ENCODE results near the gene CLTB.

Gene CLTB, protein sequence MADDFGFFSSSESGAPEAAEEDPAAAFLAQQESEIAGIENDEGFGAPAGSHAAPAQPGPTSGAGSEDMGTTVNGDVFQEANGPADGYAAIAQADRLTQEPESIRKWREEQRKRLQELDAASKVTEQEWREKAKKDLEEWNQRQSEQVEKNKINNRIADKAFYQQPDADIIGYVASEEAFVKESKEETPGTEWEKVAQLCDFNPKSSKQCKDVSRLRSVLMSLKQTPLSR

DNA sequence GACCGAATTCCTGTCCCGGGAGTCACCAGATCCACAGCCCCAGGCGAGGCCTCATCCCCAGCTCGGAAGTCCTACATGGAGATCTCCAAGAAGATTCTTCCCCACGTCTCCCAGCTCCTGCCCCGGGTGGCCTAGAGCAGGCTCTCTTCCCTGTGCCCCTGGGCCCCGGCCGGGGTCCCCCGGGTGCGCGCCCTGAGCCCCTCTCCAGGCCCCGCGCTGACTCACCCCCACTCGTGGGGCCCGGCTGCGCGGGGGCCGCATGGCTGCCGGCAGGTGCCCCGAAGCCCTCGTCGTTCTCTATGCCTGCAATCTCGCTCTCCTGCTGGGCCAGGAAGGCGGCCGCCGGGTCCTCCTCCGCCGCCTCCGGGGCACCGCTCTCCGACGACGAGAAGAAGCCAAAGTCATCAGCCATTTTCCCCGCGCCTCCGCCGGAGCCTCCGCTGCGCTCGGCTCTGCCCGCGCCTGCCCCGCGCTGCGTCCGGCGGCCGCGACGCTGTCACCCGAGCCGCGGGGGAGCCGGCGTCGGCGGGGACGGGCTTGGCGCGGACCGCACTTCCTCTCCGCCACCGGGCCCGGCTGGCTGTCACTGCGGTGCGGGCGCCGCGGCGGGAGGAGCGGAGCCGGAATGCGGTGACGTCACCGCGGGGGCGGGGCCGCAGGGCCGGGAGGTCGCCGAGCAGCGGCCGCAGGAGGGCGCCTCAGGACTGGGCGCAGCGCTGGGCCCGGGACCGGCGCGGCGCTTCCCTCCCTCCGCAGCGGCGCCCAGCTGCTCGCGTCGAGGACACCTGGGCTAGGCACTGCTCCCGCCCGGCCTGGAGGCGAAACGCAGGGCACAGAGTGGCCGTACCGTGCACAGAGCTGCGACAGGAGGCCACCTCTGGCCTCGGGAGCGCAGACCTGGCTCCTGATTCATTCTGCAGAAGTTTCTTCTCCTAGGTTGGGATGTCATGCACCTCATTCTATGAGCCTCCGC lies at the start of gene CLTB:
TSS of gene CLTB (minus strand) at position 588 of the 973 bp plus-strand sequence. CDS start at position 412, 176 bp downstream.
- Histone ChIP-seq H3K36me3 (ENCODE audit: insufficient read depth, low read length) (no peaks in the 10 kb centered on the region), H3K4me3 (ENCODE audit: low read depth, low read length) (peak within 1 kb of the TSS; percentile 98), H3K27me3 (ENCODE audit: insufficient read depth, low read length) (no peaks in the 10 kb centered on the region; the same call in 1 of the 2 replicates), H2AFZ (ENCODE audit: low read length, unreplicated experiment) (peak within 1 kb of the TSS; percentile 98), H3K27ac (ENCODE audit: low read depth, low read length) (peak within 1 kb of the TSS; percentile 38), H3K79me2 (ENCODE audit: control insufficient read depth, insufficient read depth, low read length, unreplicated experiment) (peaks cover 26% of the 10 kb centered on the region), H3K4me1 (ENCODE audit: control insufficient read depth, insufficient read depth, low read length, unreplicated experiment) (peaks cover 32% of the 10 kb centered on the region)

DNA sequence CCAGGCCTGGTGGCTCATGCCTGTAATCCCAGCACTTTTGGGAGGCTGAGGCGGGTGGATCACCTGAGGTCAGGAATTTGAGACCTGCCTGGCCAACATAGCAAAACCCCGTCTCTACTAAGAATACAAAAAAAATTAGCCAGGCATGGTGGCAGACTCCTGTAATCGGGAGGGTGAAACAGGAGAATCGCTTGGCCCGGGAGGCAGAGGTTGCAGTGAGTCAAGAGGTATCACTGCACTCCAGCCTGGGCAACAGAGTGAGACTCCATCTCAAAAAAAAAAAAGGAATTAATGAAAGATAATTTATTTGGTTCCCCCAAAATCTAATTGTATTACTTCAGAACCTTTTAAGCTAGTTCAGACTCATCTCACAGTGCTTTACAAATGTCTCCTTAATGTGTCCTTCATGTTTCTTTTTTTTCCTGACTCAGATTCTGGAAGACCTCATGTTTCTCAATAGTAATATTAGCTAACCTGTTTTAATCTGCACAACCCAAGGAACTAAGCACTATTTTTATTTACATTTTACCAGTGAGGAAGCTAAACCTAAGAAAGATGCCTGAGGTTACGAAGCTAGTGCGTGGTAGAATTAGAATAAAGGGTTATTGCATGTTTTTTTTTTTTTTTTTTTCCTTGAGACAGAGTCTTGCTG lies 46.9 kb upstream of the CLTB start:
- no peak overlapping the region for H3K27ac ChIP-seq (ENCODE audit: low read depth, low read length)
- H3K36me3 ChIP-seq (ENCODE audit: insufficient read depth, low read length) = no peaks in the 10 kb centered on the region
- H3K79me2 ChIP-seq (ENCODE audit: control insufficient read depth, insufficient read depth, low read length, unreplicated experiment) = peaks cover 90% of the 10 kb centered on the region
- no peak overlapping the region for H2AFZ ChIP-seq (ENCODE audit: low read length, unreplicated experiment)
- H3K27me3 ChIP-seq (ENCODE audit: insufficient read depth, low read length) = no peaks in the 10 kb centered on the region
- no peak overlapping the region for H3K4me3 ChIP-seq (ENCODE audit: low read depth, low read length)
- peaks cover 21% of the 10 kb centered on the region for H3K4me1 ChIP-seq (ENCODE audit: control insufficient read depth, insufficient read depth, low read length, unreplicated experiment)

DNA sequence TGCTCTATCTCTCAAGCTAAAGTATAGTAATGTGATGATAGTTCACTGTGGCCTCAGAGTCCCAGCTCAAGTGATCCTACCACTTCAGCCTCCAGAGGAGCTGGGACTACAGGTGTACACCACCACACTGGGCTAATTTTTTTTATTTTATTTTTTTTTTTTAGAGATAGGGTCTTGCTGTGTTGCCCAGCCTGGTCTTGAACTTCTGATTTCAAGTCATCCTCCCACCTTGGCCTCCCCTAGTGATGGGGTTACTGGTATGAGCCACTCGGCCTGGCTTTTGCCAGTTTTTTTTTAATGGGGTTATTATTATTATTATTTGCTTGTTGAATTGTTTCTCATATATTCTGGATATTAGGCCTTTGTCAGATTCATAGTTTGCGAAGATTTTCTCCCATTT lies 45.0 kb upstream of the CLTB start:
- peaks cover 16% of the 10 kb centered on the region for H3K4me1 ChIP-seq (ENCODE audit: control insufficient read depth, insufficient read depth, low read length, unreplicated experiment)
- no peak overlapping the region for H3K27ac ChIP-seq (ENCODE audit: low read depth, low read length)
- H2AFZ ChIP-seq (ENCODE audit: low read length, unreplicated experiment) = no peak overlapping the region
- no peak overlapping the region for H3K4me3 ChIP-seq (ENCODE audit: low read depth, low read length)
- peaks cover 5% of the 10 kb centered on the region; the same call in 1 of the 2 replicates for H3K36me3 ChIP-seq (ENCODE audit: insufficient read depth, low read length)
- H3K27me3 ChIP-seq (ENCODE audit: insufficient read depth, low read length) = no peaks in the 10 kb centered on the region
- peaks cover 91% of the 10 kb centered on the region for H3K79me2 ChIP-seq (ENCODE audit: control insufficient read depth, insufficient read depth, low read length, unreplicated experiment)

DNA sequence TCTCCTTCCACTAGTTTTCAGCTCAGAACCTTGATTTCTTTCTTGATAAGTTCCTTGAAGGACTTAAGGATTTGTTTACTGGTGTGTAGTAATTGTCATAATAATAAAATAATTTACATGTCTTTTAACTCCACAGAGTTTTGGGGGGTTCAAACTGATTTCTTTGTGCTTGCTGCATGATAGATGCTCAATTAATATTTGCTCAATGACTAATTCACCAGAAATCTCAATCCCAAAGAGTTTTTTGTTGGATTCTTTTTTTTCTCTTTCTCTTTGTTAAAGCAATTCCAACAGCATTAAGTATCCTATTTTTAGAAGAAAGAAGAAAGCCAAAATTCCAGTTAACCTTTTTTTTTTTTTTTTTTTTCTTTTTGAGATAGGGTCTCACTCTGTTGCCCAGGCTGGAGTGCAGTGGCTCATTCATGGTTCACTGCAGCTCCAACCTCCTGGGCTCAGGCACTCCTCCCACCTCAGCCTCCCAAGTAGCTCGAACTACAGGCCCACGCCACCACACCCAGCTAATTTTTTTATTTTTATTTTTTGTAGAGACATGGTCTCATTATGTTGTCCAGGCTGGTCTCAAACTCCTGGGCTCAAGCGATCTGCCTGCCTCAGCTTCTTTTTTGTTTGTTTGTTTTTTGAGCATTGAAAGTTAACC lies 42.7 kb upstream of the CLTB start:
- H3K36me3 ChIP-seq (ENCODE audit: insufficient read depth, low read length) = peaks cover 5% of the 10 kb centered on the region; the same call in 1 of the 2 replicates
- peaks cover 82% of the 10 kb centered on the region for H3K79me2 ChIP-seq (ENCODE audit: control insufficient read depth, insufficient read depth, low read length, unreplicated experiment)
- H2AFZ ChIP-seq (ENCODE audit: low read length, unreplicated experiment) = no peak overlapping the region
- H3K4me3 ChIP-seq (ENCODE audit: low read depth, low read length) = no peak overlapping the region
- H3K27ac ChIP-seq (ENCODE audit: low read depth, low read length) = no peak overlapping the region
- H3K27me3 ChIP-seq (ENCODE audit: insufficient read depth, low read length) = no peaks in the 10 kb centered on the region
- H3K4me1 ChIP-seq (ENCODE audit: control insufficient read depth, insufficient read depth, low read length, unreplicated experiment) = peaks cover 5% of the 10 kb centered on the region

DNA sequence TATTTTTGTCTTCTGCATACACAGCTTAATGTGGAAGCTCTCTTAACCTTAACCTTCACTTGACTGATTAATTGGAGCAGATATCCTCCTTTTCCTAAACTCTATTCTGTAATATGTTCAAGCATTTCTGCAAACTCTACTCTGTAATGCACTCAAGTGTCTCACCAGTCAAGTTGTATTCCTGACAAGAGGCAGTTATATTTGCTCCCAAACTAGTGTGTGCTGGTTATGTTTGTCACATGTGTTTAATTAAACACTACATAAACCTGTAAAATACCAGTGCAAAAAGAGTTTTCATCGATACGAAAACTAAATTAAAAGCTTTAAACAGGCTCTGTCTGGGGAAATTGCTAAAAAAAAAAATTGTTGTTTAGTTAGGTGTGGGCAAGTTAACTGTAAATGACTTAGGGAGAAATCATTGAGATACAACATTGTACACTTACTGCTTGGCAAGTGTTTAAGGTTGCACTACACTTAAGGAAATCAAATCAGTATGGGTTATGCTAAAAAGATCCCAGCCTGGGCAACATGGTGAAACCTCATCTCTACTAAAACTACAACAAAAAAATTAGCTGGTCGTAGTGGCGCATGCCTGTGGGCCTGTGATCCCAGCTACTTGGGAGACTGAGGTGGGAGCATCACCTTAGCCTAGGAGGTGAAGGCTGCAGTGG lies 38.5 kb upstream of the CLTB start:
- Histone ChIP-seq H3K79me2 (ENCODE audit: control insufficient read depth, insufficient read depth, low read length, unreplicated experiment) (peaks cover 81% of the 10 kb centered on the region), H3K27me3 (ENCODE audit: insufficient read depth, low read length) (no peaks in the 10 kb centered on the region), H3K27ac (ENCODE audit: low read depth, low read length) (no peak overlapping the region), H3K36me3 (ENCODE audit: insufficient read depth, low read length) (peaks cover 12% of the 10 kb centered on the region), H2AFZ (ENCODE audit: low read length, unreplicated experiment) (no peak overlapping the region), H3K4me1 (ENCODE audit: control insufficient read depth, insufficient read depth, low read length, unreplicated experiment) (peaks cover 15% of the 10 kb centered on the region), H3K4me3 (ENCODE audit: low read depth, low read length) (no peak overlapping the region)

DNA sequence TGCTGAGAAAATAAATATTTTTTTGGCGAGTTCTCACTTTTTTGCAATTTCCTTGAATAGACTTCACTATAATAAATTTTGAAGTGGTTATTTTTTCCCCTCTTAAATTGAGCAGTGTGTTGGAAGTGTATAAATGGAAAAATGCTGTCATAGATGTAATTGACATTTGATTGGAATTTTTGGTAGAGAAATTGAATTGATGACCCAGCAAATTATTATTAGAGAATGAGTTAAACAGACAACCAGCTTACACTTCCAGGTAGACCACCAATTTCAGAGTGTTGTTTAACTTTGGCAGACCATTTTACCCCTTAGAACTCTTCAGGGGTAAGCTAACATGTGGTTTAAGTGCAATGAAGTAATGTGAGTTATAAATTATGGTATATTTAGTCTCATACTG lies 33.7 kb upstream of the CLTB start:
- Histone ChIP-seq H3K4me1 (ENCODE audit: control insufficient read depth, insufficient read depth, low read length, unreplicated experiment) (peaks cover 18% of the 10 kb centered on the region), H2AFZ (ENCODE audit: low read length, unreplicated experiment) (no peak overlapping the region), H3K27me3 (ENCODE audit: insufficient read depth, low read length) (no peaks in the 10 kb centered on the region), H3K36me3 (ENCODE audit: insufficient read depth, low read length) (peaks cover 7% of the 10 kb centered on the region), H3K79me2 (ENCODE audit: control insufficient read depth, insufficient read depth, low read length, unreplicated experiment) (peaks cover 61% of the 10 kb centered on the region), H3K4me3 (ENCODE audit: low read depth, low read length) (peak overlapping the region; percentile 98), H3K27ac (ENCODE audit: low read depth, low read length) (no peak overlapping the region)

DNA sequence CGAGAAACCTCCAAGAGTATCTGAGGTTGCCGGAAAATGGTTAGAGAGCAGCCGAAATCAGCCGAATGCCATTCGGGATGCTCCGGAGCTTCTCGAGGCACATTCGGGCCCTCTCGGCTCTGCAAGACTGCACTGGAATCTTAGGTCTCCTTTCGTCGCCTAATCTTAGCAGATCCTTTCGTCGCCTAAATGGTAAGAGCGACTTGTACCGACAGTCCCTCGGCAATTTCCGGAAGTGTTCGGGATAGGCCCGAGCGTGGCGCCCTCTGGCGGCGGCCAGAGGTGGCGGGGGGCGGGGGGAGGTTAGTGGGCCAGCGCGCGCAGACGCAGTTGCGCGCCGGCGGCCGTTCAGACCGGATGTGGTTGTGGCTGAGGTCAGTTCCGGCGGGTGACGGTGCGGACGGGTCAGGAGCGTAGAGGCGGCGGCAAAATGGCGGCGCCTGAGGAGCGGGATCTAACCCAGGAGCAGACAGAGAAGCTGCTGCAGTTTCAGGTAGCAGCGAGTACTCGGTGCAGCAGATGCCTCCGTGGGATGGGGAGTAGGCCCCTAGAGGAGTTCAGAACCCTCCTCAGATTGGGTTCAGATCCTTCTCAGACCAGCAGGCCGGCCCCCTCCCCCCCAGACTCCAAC lies 31.8 kb upstream of the CLTB start, which contains the start of gene FAF2:
TSS of gene FAF2 (plus strand) at position 408 of the 631 bp plus-strand sequence. CDS start at position 431, 23 bp downstream.
- Histone ChIP-seq H3K27me3 (ENCODE audit: insufficient read depth, low read length) (no peaks in the 10 kb centered on the region), H3K36me3 (ENCODE audit: insufficient read depth, low read length) (peaks cover 2% of the 10 kb centered on the region), H3K4me1 (ENCODE audit: control insufficient read depth, insufficient read depth, low read length, unreplicated experiment) (peaks cover 18% of the 10 kb centered on the region), H3K4me3 (ENCODE audit: low read depth, low read length) (peak within 1 kb of the TSS; percentile 98), H3K79me2 (ENCODE audit: control insufficient read depth, insufficient read depth, low read length, unreplicated experiment) (peaks cover 45% of the 10 kb centered on the region), H3K27ac (ENCODE audit: low read depth, low read length) (peak within 1 kb of the TSS; percentile 84), H2AFZ (ENCODE audit: low read length, unreplicated experiment) (peak within 1 kb of the TSS; percentile 96)

DNA sequence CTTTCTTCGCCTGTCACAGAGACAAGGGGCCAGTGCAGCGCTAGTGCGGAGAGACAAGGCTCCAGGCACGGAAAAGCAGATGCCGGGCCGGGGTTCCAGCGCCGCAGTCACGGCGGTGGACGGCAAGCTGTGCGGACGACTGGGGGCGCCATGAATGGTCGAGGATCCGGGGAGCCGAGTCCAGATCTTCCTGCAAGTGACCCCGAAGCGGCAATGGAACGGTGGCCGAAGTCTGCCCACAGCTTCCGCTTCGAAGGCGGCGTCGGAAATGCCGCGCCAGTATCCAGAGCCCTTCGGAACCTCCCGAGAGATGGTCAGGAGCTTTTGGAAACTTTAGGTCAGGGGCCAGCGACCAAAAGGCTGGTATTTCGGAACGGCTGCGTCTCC lies 31.2 kb upstream of the CLTB start:
- peaks cover 16% of the 10 kb centered on the region for H3K4me1 ChIP-seq (ENCODE audit: control insufficient read depth, insufficient read depth, low read length, unreplicated experiment)
- peak overlapping the region; percentile 84 for H3K27ac ChIP-seq (ENCODE audit: low read depth, low read length)
- no peaks in the 10 kb centered on the region for H3K36me3 ChIP-seq (ENCODE audit: insufficient read depth, low read length)
- H3K79me2 ChIP-seq (ENCODE audit: control insufficient read depth, insufficient read depth, low read length, unreplicated experiment) = peaks cover 40% of the 10 kb centered on the region
- peak overlapping the region; percentile 96 for H2AFZ ChIP-seq (ENCODE audit: low read length, unreplicated experiment)
- H3K27me3 ChIP-seq (ENCODE audit: insufficient read depth, low read length) = no peaks in the 10 kb centered on the region
- peak overlapping the region; percentile 98 for H3K4me3 ChIP-seq (ENCODE audit: low read depth, low read length)

DNA sequence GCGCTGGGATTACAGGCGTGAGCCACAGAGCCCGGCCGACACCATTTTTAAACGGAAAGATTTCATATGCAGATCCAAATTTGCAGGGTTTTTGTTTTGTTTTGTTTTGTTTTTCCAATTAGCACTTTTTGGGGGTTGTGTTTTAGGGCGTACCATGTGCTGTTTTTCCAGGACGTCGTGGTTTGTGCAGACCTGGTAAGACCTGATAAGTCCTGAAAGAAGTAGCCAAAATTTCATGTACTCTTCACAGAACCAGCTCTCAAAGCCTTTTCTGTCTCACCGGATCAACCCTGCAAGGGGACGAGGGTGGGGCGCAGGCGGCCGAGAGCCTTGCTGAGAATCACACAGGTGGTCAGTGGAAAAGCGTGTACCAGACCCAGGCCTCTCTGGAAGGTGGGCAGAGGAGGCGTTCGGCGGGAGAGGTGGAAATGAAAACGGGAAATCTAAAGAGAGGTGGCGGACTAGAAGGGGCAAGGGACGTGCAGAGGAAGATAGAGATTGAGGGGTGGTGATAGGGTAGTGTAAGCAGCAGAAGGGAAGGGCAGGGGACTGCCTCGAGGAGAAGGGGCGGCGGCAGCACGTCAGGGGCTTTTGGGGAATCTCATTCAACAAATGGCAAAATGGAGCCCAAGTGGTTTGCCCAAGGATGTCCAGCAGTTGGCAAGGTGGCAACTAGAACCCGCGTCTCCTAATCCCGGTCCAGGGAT lies 30.7 kb upstream of the CLTB start:
- H3K27me3 ChIP-seq (ENCODE audit: insufficient read depth, low read length) = no peaks in the 10 kb centered on the region
- peaks cover 16% of the 10 kb centered on the region for H3K4me1 ChIP-seq (ENCODE audit: control insufficient read depth, insufficient read depth, low read length, unreplicated experiment)
- H3K4me3 ChIP-seq (ENCODE audit: low read depth, low read length) = peak overlapping the region; percentile 98
- peak overlapping the region; percentile 96 for H2AFZ ChIP-seq (ENCODE audit: low read length, unreplicated experiment)
- peak overlapping the region; percentile 84 for H3K27ac ChIP-seq (ENCODE audit: low read depth, low read length)
- no peaks in the 10 kb centered on the region for H3K36me3 ChIP-seq (ENCODE audit: insufficient read depth, low read length)
- peaks cover 34% of the 10 kb centered on the region for H3K79me2 ChIP-seq (ENCODE audit: control insufficient read depth, insufficient read depth, low read length, unreplicated experiment)

Data from ACC112 (cell line).